GM12892 (cell line): Measurements from ENCODE around the gene SH3GL3.

Source experiments
- DNase-seq: peaks from one replicate; pipeline ENCODE4 v3.0.0; 2011; ENCODE audit not compliant: insufficient read length
- FAIRE-seq: peaks from 2 replicates; lab custom pipeline; 2011; peaks lifted over from hg19 to GRCh38; lab: Jason Lieb, UNC
- POLR2A ChIP-seq: IDR thresholded peaks from 2 replicates; pipeline ENCODE4 v1.6.1; 2011; ENCODE audit warnings: low read depth, low read length, control low read depth
- POLR2AphosphoS5 ChIP-seq: IDR thresholded peaks from 2 replicates; pipeline ENCODE4 v1.6.1; 2011; ENCODE audit warnings: low read depth, low read length, control low read depth
- TAF1 ChIP-seq: IDR thresholded peaks from 2 replicates; pipeline ENCODE4 v1.6.1; 2011; ENCODE audit warnings: low read depth, mild to moderate bottlenecking, control low read depth, low read length, borderline replicate concordance

Gene SH3GL3

GRCh38 chr15:83610901-83611685 is 164.0 kb downstream of the SH3GL3 start:
- TF ChIP-seq TAF1: no peak
- TF ChIP-seq POLR2A: no peak
- TF ChIP-seq POLR2AphosphoS5: no peak
- FAIRE-seq: no peak

GRCh38 chr15:83612226-83612625 is 165.1 kb downstream of the SH3GL3 start:
- no peak for TF ChIP-seq TAF1
- no peak for TF ChIP-seq POLR2A
- no peak for TF ChIP-seq POLR2AphosphoS5
- no peak for FAIRE-seq

More at GRCh38 chr15:83610901-83611685, 164.0 kb downstream of the SH3GL3 start:
- no peak for DNase-seq

DNA sequence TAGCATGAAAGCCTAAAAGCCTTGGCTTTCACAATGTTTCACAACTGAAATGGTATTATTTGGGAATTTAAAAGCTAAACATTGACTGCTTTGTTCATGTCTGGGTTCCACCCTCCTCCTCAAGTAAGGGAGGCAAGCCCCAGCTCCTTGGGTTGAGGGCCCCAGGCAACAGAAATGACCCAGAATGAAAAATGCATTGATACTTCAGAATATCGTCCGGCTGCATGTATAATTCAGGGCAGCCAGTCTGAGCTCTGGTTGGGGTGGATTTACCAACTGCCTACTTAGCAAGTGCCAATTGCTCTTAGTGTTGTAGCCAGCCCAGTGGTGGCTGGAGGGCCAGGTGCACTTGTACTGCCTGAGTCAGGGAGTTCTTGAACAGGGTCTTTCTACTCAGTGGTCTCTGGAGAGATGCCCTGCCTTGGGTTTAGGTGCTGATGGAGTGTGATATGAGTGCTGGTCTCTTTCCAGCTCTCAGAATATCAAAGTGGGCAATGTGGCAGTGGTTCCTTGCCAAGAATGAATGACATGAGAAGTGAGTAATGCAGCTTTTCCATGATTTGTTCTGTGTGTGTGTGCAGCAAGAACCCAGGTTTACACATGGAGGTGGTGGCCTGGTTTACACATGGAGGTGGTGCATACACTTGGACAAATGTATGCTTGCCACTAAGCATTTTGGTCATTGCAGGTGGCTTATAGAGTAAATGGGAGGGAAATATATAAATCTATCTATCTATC is 165.9 kb downstream of the SH3GL3 start:
- no peak for FAIRE-seq

More at GRCh38 chr15:83612226-83612625, 165.1 kb downstream of the SH3GL3 start:
- no peak for DNase-seq

DNA sequence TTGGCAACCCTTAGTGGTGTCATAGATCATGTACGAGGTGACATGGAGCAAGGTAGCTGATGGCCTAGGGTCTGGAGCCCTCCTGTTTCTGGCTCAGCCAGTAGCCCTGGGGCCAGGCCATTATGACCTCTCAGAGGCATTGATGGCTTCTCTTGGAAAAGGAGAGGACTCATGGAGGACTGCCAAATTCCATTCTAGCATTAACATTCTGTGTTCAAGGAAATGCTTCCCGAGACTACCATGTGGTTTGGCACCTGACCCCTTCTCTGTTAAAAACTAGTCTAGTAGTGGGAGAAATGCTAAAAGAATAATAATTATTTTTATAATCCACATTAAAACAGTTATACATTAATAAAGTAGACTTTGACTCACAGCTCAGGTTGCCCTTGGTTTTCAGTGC is 166.6 kb downstream of the SH3GL3 start:
- FAIRE-seq (no peak), DNase-seq (no peak)
- TF ChIP-seq POLR2AphosphoS5: no peak
- no peak for TF ChIP-seq POLR2A
- TF ChIP-seq TAF1: no peak

More for the DNA sequence above, 165.9 kb downstream of the SH3GL3 start:
- no peak for DNase-seq
- TF ChIP-seq POLR2A (no peak), POLR2AphosphoS5 (no peak), TAF1 (no peak)

- TF ChIP-seq POLR2AphosphoS5 (no peak), POLR2A (no peak), TAF1 (no peak)
- FAIRE-seq: no peak
- DNase-seq: no peak
These were observed 169.7 kb downstream of the SH3GL3 start for GRCh38 chr15:83616840-83617239.

DNA sequence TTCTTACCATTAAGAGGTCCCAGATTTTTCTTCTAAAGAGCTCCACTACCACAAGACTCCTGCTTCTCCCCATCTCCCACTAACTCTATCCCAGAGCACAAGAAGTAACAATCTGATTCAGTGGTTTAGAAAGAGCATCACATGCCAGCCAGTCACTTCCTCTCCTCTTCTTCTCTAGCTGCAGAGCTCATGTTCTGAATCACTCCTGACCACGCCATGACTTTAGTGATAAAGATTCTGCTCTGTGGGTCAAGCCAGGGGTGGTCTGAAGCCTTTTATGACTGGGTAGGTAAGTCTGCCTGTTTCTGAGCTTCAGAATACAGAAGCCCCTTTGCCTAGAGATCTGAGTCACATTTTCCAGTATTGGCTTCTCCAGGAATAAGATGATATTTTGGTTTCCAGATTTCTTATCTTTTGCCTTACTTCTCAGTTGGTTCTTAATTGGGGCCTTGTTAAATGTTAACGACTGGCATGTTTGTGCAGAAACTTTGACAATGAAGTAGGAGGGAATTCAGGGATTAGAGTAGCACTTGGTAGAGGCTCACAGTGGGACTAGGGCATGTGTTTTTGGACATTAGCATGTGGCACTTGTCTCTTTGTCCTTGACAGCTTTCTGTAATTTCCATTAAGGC is 179.1 kb downstream of the SH3GL3 start:
- no peak for TF ChIP-seq POLR2A
- no peak for TF ChIP-seq POLR2AphosphoS5
- TF ChIP-seq TAF1: no peak
- DNase-seq: no peak
- no peak for FAIRE-seq

DNA sequence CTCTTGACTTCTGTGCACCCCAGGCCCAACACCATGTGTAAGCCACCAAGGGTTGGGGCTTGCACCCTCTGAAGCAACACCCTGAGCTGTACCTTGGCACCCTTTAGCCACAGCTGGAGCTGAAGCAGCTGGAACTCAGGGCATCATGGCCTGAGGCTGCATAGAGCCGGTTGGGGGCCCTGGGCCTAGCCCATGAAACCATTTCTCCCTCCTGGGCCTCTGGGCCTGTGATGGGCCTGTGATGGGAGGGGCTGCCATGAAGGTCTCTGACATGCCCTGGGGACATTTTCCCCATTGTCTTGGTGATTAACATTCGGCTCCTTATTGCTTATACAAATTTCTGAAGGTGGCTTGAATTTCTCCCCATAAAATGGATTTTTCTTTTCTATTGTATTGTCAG is 184.4 kb downstream of the SH3GL3 start:
- DNase-seq (no peak), FAIRE-seq (no peak)
- TF ChIP-seq POLR2AphosphoS5: no peak
- no peak for TF ChIP-seq POLR2A
- no peak for TF ChIP-seq TAF1

DNA sequence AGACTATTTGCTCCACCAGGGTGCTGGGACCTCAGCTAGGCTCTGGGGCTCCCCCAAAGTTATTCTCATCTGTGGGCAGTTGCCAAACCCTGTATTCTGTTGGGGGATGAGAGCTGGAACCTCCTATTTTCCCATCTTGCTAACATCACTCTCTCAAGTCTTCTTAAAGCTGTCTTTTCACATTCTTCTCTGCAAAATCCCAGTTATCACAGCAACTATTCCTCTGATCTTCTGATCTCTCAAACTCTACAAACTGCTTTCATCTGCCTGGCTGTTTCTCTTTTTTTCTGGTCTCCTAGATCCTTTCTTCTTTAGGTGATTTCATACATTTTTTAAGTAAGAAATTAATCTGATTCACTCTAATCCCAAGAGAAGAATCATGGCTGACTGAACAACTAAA is 196.1 kb downstream of the SH3GL3 start:
- DNase-seq (no peak), FAIRE-seq (no peak)
- TF ChIP-seq POLR2A: no peak

- DNase-seq (no peak), FAIRE-seq (no peak)
- no peak for TF ChIP-seq POLR2AphosphoS5
- no peak for TF ChIP-seq POLR2A
- no peak for TF ChIP-seq TAF1
These were observed 197.3 kb downstream of the SH3GL3 start for GRCh38 chr15:83644439-83644838.

DNA sequence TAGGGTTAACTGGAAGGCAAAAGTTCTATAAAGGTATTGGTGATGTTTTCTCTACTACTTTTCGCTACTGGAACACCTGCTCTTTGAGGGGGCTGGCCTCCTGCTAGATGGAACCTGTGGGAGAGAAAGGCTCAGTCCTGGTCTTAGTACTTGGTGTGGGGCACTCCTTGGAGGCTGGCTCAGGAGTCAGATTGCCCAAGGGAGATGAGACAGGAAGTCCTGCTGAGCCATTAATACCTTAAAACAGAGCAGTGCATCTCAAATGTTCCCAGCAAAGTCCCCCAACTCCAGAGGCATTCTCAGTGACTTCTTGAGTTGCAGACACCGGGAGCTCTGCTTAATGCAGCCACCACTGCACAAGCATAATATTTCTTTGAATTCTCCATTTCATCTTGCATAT is 203.7 kb downstream of the SH3GL3 start:
- no peak for FAIRE-seq
- TF ChIP-seq TAF1 (no peak), POLR2A (no peak), POLR2AphosphoS5 (no peak)
- DNase-seq: no peak

DNA sequence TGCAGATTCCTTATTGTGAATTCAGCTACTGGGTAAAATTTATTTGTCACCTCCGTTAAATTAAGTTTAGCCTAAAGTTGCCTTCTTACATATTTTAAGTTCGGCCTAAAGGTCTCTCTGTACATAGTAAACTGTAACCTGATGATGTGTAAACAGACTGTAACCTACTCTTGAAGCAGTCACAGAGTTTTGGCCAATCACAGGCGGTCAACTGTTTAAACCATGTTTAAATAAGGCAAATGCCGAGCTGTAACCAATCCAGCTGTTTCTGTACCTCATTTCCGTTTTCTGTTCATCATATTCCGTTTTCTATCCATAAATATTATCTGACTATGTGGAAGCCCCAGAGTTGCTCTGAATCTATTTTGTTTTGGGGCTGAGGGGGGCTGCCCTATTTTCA is 204.4 kb downstream of the SH3GL3 start:
- TF ChIP-seq POLR2AphosphoS5 (no peak), TAF1 (no peak), POLR2A (no peak)
- FAIRE-seq: no peak
- DNase-seq: no peak
